ENCODE results near the gene HOXD10. TPM values are rescaled to one million over a fixed set of nuclear protein-coding genes. Genes with fewer than 3 reads are reported as not detected.

HOXD10 gene
- total RNA-seq, 2 experiments from 2014 or later, result not detected

DNA sequence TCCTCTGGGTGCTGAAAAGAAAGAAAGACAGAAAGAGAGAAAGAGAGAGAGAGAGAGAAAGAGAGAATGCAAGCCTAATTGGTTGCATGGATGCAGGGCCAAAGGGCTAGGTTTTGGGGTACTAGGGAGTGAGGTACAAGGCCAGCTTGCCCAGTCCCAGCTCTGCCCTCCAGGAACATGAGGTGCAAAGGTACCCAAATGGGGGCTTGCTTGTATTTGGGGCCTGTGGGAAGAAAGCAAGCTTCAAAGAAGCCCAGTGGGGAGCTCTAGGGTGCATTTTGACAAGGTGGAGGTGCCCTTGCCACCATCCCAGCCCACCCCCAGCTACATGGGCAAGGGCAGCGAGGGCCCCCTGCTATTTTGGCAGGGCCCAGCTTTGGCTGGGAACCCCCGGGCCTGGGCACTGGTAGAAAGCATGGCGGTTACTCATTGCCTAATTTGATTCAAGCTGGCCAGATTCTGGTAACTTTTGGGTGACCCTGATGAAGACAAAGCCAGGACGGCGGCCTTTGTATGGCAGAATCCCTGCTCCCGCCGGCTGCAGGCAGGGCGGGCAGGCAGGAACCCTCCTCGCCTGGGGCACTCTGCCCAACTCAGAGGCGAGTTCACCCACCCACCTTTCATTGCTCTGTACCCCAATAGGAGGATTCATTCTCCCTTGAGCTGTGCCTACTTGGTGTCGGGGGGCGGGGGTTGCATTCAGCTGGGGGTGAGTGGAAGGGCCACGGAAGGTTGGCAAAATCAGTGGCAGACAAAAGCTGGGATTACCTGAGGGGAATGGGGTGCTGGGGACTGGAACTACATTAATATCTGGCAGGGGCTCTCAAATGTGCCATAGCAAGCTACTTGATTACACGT is 34.2 kb downstream of the HOXD10 start:
- Histone ChIP-seq H3K27ac (ENCODE audit: low read depth, low read length, poor library complexity, severe bottlenecking) (no peak overlapping the region), H3K4me3 (ENCODE audit: low read depth, low read length, poor library complexity, severe bottlenecking) (no peak overlapping the region), H3K36me3 (ENCODE audit: insufficient read depth, low read length) (no peaks in the 10 kb centered on the region), H3K79me2 (ENCODE audit: insufficient read depth, low read depth, low read length) (no peaks in the 10 kb centered on the region), H3K4me1 (ENCODE audit: insufficient read depth, low read length, poor library complexity, severe bottlenecking) (no peaks in the 10 kb centered on the region), H4K20me1 (ENCODE audit: insufficient read depth, low read length) (no peaks in the 10 kb centered on the region), H3K9me3 (ENCODE audit: low read length) (no peaks in the 10 kb centered on the region), H3K4me2 (ENCODE audit: low read length) (no peak overlapping the region), H2AFZ (ENCODE audit: low read length) (no peak overlapping the region), H3K9me2 (ENCODE audit: insufficient read depth, low read length) (no peaks in the 10 kb centered on the region)
- BruUV-seq (replicated peaks), result no TSS peak
- CTCF ChIA-PET (ENCODE audit: unreplicated experiment), result no interaction called here
- no peak for DNase-seq (ENCODE audit: low spot score)
- intact Hi-C loops (cut with micrococcal nuclease; ENCODE audit: unreplicated experiment), result no loop called here
- POLR2A ChIA-PET, result no interaction called here
- TF ChIP-seq, protein P1, sequence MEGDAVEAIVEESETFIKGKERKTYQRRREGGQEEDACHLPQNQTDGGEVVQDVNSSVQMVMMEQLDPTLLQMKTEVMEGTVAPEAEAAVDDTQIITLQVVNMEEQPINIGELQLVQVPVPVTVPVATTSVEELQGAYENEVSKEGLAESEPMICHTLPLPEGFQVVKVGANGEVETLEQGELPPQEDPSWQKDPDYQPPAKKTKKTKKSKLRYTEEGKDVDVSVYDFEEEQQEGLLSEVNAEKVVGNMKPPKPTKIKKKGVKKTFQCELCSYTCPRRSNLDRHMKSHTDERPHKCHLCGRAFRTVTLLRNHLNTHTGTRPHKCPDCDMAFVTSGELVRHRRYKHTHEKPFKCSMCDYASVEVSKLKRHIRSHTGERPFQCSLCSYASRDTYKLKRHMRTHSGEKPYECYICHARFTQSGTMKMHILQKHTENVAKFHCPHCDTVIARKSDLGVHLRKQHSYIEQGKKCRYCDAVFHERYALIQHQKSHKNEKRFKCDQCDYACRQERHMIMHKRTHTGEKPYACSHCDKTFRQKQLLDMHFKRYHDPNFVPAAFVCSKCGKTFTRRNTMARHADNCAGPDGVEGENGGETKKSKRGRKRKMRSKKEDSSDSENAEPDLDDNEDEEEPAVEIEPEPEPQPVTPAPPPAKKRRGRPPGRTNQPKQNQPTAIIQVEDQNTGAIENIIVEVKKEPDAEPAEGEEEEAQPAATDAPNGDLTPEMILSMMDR (conservative IDR thresholded peaks at IDR 0.05; ENCODE audit: low read length), result no peak
- no peak for TF ChIP-seq EZH2phosphoT487 (IDR thresholded peaks at IDR 0.05; ENCODE audit: borderline replicate concordance, low read depth, low read length)

GRCh38 chr2:176151442-176152287 is 35.1 kb downstream of the HOXD10 start, which contains the start of gene HOXD4:
TSS of gene HOXD4 (plus strand) at chr2:176151550. CDS start at chr2:176151634, 84 bp downstream.
- no TSS peak for BruUV-seq (replicated peaks)
- Histone ChIP-seq H3K9me2 (ENCODE audit: insufficient read depth, low read length) (no peaks in the 10 kb centered on the region), H3K4me1 (ENCODE audit: insufficient read depth, low read length, poor library complexity, severe bottlenecking) (no peaks in the 10 kb centered on the region), H3K79me2 (ENCODE audit: insufficient read depth, low read depth, low read length) (no peaks in the 10 kb centered on the region), H2AFZ (ENCODE audit: low read length) (no peak within 1 kb of the TSS), H4K20me1 (ENCODE audit: insufficient read depth, low read length) (no peaks in the 10 kb centered on the region), H3K9me3 (ENCODE audit: low read length) (no peaks in the 10 kb centered on the region), H3K27ac (ENCODE audit: low read depth, low read length, poor library complexity, severe bottlenecking) (no peak within 1 kb of the TSS), H3K4me3 (ENCODE audit: low read depth, low read length, poor library complexity, severe bottlenecking) (no peak within 1 kb of the TSS), H3K36me3 (ENCODE audit: insufficient read depth, low read length) (no peaks in the 10 kb centered on the region), H3K4me2 (ENCODE audit: low read length) (no peak within 1 kb of the TSS)
- TF ChIP-seq, protein P1 (conservative IDR thresholded peaks at IDR 0.05; ENCODE audit: low read length), result no peak
- TF ChIP-seq EZH2phosphoT487 (IDR thresholded peaks at IDR 0.05; ENCODE audit: borderline replicate concordance, low read depth, low read length), result no peak
- no peak for DNase-seq (ENCODE audit: low spot score)
- intact Hi-C loops (cut with micrococcal nuclease; ENCODE audit: unreplicated experiment), result no loop called here
- CTCF ChIA-PET (ENCODE audit: unreplicated experiment), result no interaction called here
- POLR2A ChIA-PET, result no interaction called here
